ENCODE data around the gene BLID. TPM values are rescaled to one million over a fixed set of nuclear protein-coding genes. Genes with fewer than 3 reads are reported as not detected.

Gene BLID
- polyA plus RNA-seq, 4 donors: not detected

GRCh38 chr11:122089111-122089510 is 26.9 kb downstream of the BLID start:
- no peak for DNase-seq (ENCODE audit: low read depth in 4 of 4, low spot score in 2 of 4)

GRCh38 chr11:122085712-122086111 is 30.3 kb downstream of the BLID start:
- no peak for DNase-seq (ENCODE audit: low read depth in 4 of 4, low spot score in 2 of 4)

GRCh38 chr11:122085264-122085663 is 30.8 kb downstream of the BLID start:
- DNase-seq (ENCODE audit: low read depth in 4 of 4, low spot score in 2 of 4): no peak

DNA sequence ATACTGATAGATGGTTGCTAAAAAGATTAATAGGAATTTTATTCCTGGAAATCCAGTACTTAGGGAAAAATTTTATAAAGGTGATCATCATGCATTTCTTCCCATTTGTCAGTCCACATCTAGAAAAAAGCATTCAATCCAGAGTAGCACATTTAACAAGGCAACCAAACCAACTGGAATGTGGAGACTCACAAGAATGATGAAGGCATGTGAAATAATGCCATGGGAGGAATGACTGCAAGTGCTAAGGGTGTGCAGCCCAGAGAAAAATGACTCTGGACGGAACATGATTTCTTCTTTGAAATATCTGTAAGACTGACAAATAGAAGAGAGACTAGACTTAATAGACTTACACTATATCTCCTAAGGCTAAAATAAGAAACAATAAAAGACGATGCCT is 33.8 kb downstream of the BLID start:
- DNase-seq (ENCODE audit: low read depth in 4 of 4, low spot score in 2 of 4): no peak

GRCh38 chr11:122081073-122081472 is 34.9 kb downstream of the BLID start:
- no peak for DNase-seq (ENCODE audit: low read depth in 4 of 4, low spot score in 2 of 4)

DNA sequence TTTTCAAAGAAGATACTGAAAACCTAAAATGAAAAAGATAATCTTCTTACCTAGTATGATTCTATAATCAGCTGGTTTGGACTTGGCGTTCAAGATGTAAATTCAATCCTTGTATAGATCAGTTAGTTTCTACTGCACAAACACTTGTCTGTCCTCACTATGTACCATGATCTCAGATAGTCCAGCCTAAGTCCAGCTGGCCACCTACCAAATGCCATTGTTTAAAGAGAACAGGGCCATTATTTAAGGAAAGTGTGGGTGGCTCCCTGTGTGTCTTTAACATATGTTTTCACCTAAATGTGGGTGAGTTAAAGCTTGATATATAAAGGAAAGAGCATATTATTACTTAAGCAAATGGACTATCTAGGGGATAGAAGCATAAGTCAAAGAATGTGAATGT is 38.6 kb downstream of the BLID start:
- DNase-seq (ENCODE audit: low read depth in 4 of 4, low spot score in 2 of 4): no peak

- no peak for DNase-seq (ENCODE audit: low read depth in 4 of 4, low spot score in 2 of 4)
These were observed 39.4 kb downstream of the BLID start for GRCh38 chr11:122076512-122077120.

- DNase-seq (ENCODE audit: low read depth in 4 of 4, low spot score in 2 of 4): no peak
These were observed 41.0 kb downstream of the BLID start for GRCh38 chr11:122075016-122075415.

DNA sequence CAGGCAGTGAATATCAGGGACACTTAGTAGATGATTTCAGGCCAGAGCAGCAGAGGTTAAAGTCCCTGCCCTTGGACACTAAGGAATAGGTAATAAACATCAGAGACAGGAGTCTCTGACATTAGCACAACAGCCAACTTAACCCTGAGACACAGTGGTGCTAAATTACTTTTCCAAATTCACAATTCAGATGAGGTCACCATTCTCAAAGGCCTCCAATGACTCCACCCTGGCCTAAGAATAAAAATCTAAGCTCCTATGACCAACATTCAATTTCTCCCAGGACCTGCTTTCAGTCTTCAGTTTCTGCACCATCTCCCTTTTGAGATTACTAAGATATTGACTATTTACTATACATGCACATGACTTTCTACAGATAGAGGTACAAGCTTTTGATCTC is 42.0 kb downstream of the BLID start:
- DNase-seq (ENCODE audit: low read depth in 4 of 4, low spot score in 2 of 4): no peak

DNA sequence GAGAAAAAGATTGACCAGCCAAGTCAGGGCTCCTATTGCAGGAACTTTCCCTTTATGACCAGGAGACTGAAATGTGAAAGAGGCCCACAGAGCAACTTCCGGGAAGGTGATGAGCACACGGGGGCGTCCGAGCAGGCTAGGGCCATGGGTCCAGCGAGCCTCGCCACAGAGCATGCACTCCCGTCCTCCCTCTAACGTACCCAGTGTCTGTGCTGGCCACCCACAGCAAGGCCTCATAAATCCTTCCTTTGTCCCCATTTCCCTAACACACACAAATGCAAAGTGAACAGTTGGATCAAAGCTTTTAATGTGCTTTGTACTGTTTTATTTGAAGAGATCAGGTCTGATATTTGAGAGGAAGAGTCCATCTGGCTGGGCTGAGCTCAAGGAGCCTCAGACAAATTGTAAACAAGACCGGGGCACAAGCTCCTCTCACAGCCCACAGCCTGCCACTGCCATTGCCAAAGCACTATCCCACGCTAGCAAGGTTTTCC is 44.3 kb downstream of the BLID start:
- DNase-seq (ENCODE audit: low read depth in 4 of 4, low spot score in 2 of 4): no peak

GRCh38 chr11:122069707-122070360 is 46.2 kb downstream of the BLID start:
- DNase-seq (ENCODE audit: low read depth in 4 of 4, low spot score in 2 of 4): peak in 3 of 4 donors; percentile 53 to 69 (median 55)

- no peak for DNase-seq (ENCODE audit: low read depth in 4 of 4, low spot score in 2 of 4)
These were observed 47.2 kb downstream of the BLID start for GRCh38 chr11:122068837-122069236.

DNA sequence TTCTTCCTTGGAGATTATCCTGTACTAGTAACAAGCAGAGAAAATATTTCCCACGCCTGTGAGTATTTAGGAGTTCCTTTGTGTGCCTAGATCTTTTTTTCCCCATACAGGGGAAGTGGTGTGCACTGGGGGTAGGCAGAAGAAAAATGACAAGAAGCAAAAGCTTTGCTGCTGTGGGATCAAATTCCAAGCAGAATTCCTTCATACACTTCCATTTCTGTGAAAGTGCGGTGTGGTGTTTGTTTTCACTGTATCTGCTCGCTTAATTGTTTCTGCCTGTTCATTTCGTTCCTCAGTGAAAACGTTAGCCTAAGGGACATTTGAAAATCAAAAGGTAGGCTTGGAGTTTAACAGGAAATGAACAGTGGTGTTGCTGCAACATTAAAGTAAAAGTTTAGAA is 47.9 kb downstream of the BLID start:
- DNase-seq (ENCODE audit: low read depth in 4 of 4, low spot score in 2 of 4): no peak
